SK-N-SH treated with all-trans-retinoic acid at 6 μM for 48 hours (cell line): Measurements from ENCODE around the gene KLHDC8A.

Source experiments
- ATAC-seq: fragments of 200-7000 bp; cut with Tn5 transposase; 3 replicates; pipeline ENCODE4 v1.9.1; 2020; ENCODE audit warnings: mild to moderate bottlenecking, moderate library complexity
- ARNTL ChIP-seq: fragments of 450-650 bp; formaldehyde crosslinking; IDR thresholded peaks from 2 replicates; pipeline ENCODE4 v1.5.0; 2020; ENCODE audit warnings: low read depth, mild to moderate bottlenecking, moderate library complexity, borderline replicate concordance
- BACH2 ChIP-seq: fragments of 250-450 bp; sonication (Bioruptor Pico); IDR thresholded peaks from 2 replicates; pipeline ENCODE4 v1.9.0; 2021; ENCODE audit warnings: mild to moderate bottlenecking, borderline replicate concordance
- CREB5 ChIP-seq: fragments of 250-450 bp; sonication (Bioruptor Pico); IDR thresholded peaks from 2 replicates; pipeline ENCODE4 v1.5.1; 2020; ENCODE audit warnings: low read depth, mild to moderate bottlenecking, moderate library complexity
- CSDC2 ChIP-seq: fragments of 250-450 bp; sonication (Bioruptor Pico); IDR thresholded peaks from 2 replicates; pipeline ENCODE4 v1.5.0; 2020; ENCODE audit warnings: mild to moderate bottlenecking, moderate library complexity
- CSRNP3 ChIP-seq: fragments of 250-450 bp; sonication (Bioruptor Pico); IDR thresholded peaks from 2 replicates; pipeline ENCODE4 v1.5.1; 2021; ENCODE audit warnings: mild to moderate bottlenecking, moderate library complexity
- ESRRG ChIP-seq: fragments of 250-450 bp; sonication (Bioruptor Pico); IDR thresholded peaks from 2 replicates; pipeline ENCODE4 v1.6.1; 2021; ENCODE audit warnings: mild to moderate bottlenecking
- GLIS3 ChIP-seq: fragments of 250-450 bp; sonication (Bioruptor Pico); IDR thresholded peaks from 2 replicates; pipeline ENCODE4 v1.5.0; 2020; ENCODE audit warnings: mild to moderate bottlenecking, moderate library complexity
- ISL1 ChIP-seq: fragments of 250-450 bp; sonication (Bioruptor Pico); IDR thresholded peaks from 2 replicates; pipeline ENCODE4 v2.1.2; 2022; ENCODE audit warnings: mild to moderate bottlenecking, moderate library complexity
- OSR1 ChIP-seq: fragments of 250-450 bp; sonication (Bioruptor Pico); IDR thresholded peaks from 2 replicates; pipeline ENCODE4 v1.8.0; 2022; ENCODE audit warnings: moderate library complexity, mild to moderate bottlenecking, inconsistent platforms
- PATZ1 ChIP-seq: fragments of 250-450 bp; sonication (Bioruptor Pico); IDR thresholded peaks from 2 replicates; pipeline ENCODE4 v1.8.0; 2020; ENCODE audit warnings: mild to moderate bottlenecking, moderate library complexity, borderline replicate concordance
- POU6F1 ChIP-seq: fragments of 250-450 bp; sonication (Bioruptor Pico); IDR thresholded peaks from 2 replicates; pipeline ENCODE4 v1.8.0; 2021; ENCODE audit warnings: low read depth, mild to moderate bottlenecking, moderate library complexity, borderline replicate concordance
- PPARA ChIP-seq: fragments of 250-450 bp; sonication (Bioruptor Pico); IDR thresholded peaks from 2 replicates; pipeline ENCODE4 v1.5.0; 2020; ENCODE audit warnings: mild to moderate bottlenecking, borderline replicate concordance
- TCF4 ChIP-seq: fragments of 250-450 bp; sonication (Bioruptor Pico); IDR thresholded peaks from 2 replicates; pipeline ENCODE4 v1.8.0; 2021; ENCODE audit warnings: mild to moderate bottlenecking, moderate library complexity, borderline replicate concordance
- TOX ChIP-seq: fragments of 250-450 bp; sonication (Bioruptor Pico); IDR thresholded peaks from 2 replicates; pipeline ENCODE4 v1.8.0; 2021; ENCODE audit warnings: mild to moderate bottlenecking, moderate library complexity, borderline replicate concordance
- ZC3H10 ChIP-seq: fragments of 250-450 bp; sonication (Bioruptor Pico); IDR thresholded peaks from 2 replicates; pipeline ENCODE4 v1.5.1; 2021; ENCODE audit warnings: mild to moderate bottlenecking, moderate library complexity
- ZFP3 ChIP-seq: fragments of 250-450 bp; sonication (Bioruptor Pico); IDR thresholded peaks from 2 replicates; pipeline ENCODE4 v1.5.0; 2020; ENCODE audit warnings: mild to moderate bottlenecking, moderate library complexity
- ZFP30 ChIP-seq: fragments of 450-650 bp; formaldehyde crosslinking; IDR thresholded peaks from 2 replicates; pipeline ENCODE4 v1.5.0; 2022; ENCODE audit warnings: mild to moderate bottlenecking, moderate library complexity
- ZNF565 ChIP-seq: fragments of 450-650 bp; formaldehyde crosslinking; conservative IDR thresholded peaks from 2 replicates; pipeline ENCODE4 v1.5.0; 2020; ENCODE audit warnings: low read depth, mild to moderate bottlenecking, moderate library complexity
- ZNF70 ChIP-seq: fragments of 450-650 bp; formaldehyde crosslinking; IDR thresholded peaks from 2 replicates; pipeline ENCODE4 v1.5.0; 2020; ENCODE audit warnings: mild to moderate bottlenecking, moderate library complexity
- ZNF8 ChIP-seq: fragments of 450-650 bp; formaldehyde crosslinking; IDR thresholded peaks from 2 replicates; pipeline ENCODE4 v1.5.0; 2020; ENCODE audit warnings: mild to moderate bottlenecking, moderate library complexity

Gene KLHDC8A

GRCh38 chr1:205350691-205351141, 6.0 kb downstream of the KLHDC8A start:
- ATAC-seq: no peak
- no peak for TF ChIP-seq ZC3H10 (CRISPR knock-in tag)
- TF ChIP-seq ARNTL (CRISPR knock-in tag): no peak
- TF ChIP-seq ISL1: no peak
- no peak for TF ChIP-seq TOX (CRISPR knock-in tag)
- no peak for TF ChIP-seq ZNF8 (CRISPR knock-in tag)
- no peak for TF ChIP-seq ZFP3 (CRISPR knock-in tag)

- no peak for ATAC-seq
- TF ChIP-seq ZNF8 (CRISPR knock-in tag) (no peak), CSDC2 (no peak), ZC3H10 (CRISPR knock-in tag) (no peak), POU6F1 (no peak), BACH2 (CRISPR knock-in tag) (no peak), GLIS3 (CRISPR knock-in tag) (no peak), ZNF565 (CRISPR knock-in tag) (no peak), ZNF70 (no peak), TCF4 (CRISPR knock-in tag) (no peak), ZFP3 (CRISPR knock-in tag) (no peak), PATZ1 (no peak), ARNTL (CRISPR knock-in tag) (no peak), CSRNP3 (CRISPR knock-in tag) (no peak)
- TF ChIP-seq, all 23 proteins: peak for 0
Observed at GRCh38 chr1:205350124-205350523, 6.6 kb downstream of the KLHDC8A start.

- TF ChIP-seq ZNF70 (no peak), ZFP3 (CRISPR knock-in tag) (no peak), PATZ1 (no peak), TOX (CRISPR knock-in tag) (no peak), ZC3H10 (CRISPR knock-in tag) (no peak), BACH2 (CRISPR knock-in tag) (no peak), CREB5 (no peak), ARNTL (CRISPR knock-in tag) (no peak), ZNF8 (CRISPR knock-in tag) (no peak), ISL1 (no peak)
- no peak; the same call in 2 of the 3 replicates for ATAC-seq
Observed at GRCh38 chr1:205348554-205349487, 7.9 kb downstream of the KLHDC8A start.

- no peak for ATAC-seq
- TF ChIP-seq ZNF8 (CRISPR knock-in tag) (no peak), PPARA (CRISPR knock-in tag) (no peak), POU6F1 (no peak), CSRNP3 (CRISPR knock-in tag) (no peak), ESRRG (no peak), OSR1 (CRISPR knock-in tag) (no peak), ZFP30 (CRISPR knock-in tag) (no peak)
- TF ChIP-seq, all 23 proteins: peak for 0
Observed at GRCh38 chr1:205346956-205347574, 9.7 kb downstream of the KLHDC8A start.
